H9 (cell line): ENCODE measurements around the gene NPTX1. TPM values are rescaled to one million over a fixed set of nuclear protein-coding genes. Genes with fewer than 3 reads are reported as not detected.

ENCODE experiments used
- DNase-seq: peaks from one replicate; pipeline ENCODE4 v3.0.0-alpha.2; 2017
- H2AFZ ChIP-seq: one replicate; pipeline ENCODE4 v1.6.1; 2013; ENCODE audit warnings: mild to moderate bottlenecking, low read length, control low read depth, moderate library complexity
- H2AK5ac ChIP-seq: 2 replicates; pipeline ENCODE4 v1.6.1; 2013; ENCODE audit warnings: low read length, control low read depth, mixed read lengths; ENCODE audit not compliant: insufficient read length
- H2BK120ac ChIP-seq: one replicate; pipeline ENCODE4 v1.6.1; 2013; ENCODE audit warnings: low read depth, mild to moderate bottlenecking, low read length, control low read depth, inconsistent platforms; ENCODE audit not compliant: poor library complexity, severe bottlenecking
- H2BK12ac ChIP-seq: 2 replicates; pipeline ENCODE4 v1.6.1; 2013; ENCODE audit warnings: low read length, control low read depth, mixed read lengths, low read depth; ENCODE audit not compliant: insufficient read length
- H2BK15ac ChIP-seq: 2 replicates; pipeline ENCODE4 v1.6.1; 2013; ENCODE audit warnings: low read depth, low read length, control low read depth
- H2BK20ac ChIP-seq: one replicate; pipeline ENCODE4 v1.6.1; 2013; ENCODE audit warnings: low read depth, mild to moderate bottlenecking, low read length, control low read depth, inconsistent platforms; ENCODE audit not compliant: poor library complexity, severe bottlenecking
- H2BK5ac ChIP-seq: 2 replicates; pipeline ENCODE4 v1.6.1; 2013; ENCODE audit warnings: low read length, control low read depth, mixed read lengths; ENCODE audit not compliant: insufficient read length
- H3K14ac ChIP-seq: 2 replicates; pipeline ENCODE4 v1.6.1; 2013; ENCODE audit warnings: low read length, control low read depth; ENCODE audit not compliant: insufficient read depth
- H3K18ac ChIP-seq: 2 replicates; pipeline ENCODE4 v1.6.1; 2013; ENCODE audit warnings: low read depth, mild to moderate bottlenecking, mixed read lengths, low read length, control low read depth; ENCODE audit not compliant: insufficient read length
- H3K23ac ChIP-seq: 2 replicates; pipeline ENCODE4 v1.6.1; 2013; ENCODE audit warnings: low read length, control low read depth, mixed read lengths, low read depth; ENCODE audit not compliant: insufficient read length
- H3K23me2 ChIP-seq: 2 replicates; pipeline ENCODE4 v1.6.1; 2013; ENCODE audit warnings: low read depth, mild to moderate bottlenecking, mixed read lengths, low read length, control low read depth; ENCODE audit not compliant: insufficient read length, poor library complexity, severe bottlenecking
- H3K27ac ChIP-seq: 2 replicates; pipeline ENCODE4 v1.5.1; 2013; ENCODE audit warnings: low read length, control low read depth, mixed read lengths, low read depth; ENCODE audit not compliant: insufficient read length
- H3K27me3 ChIP-seq: 2 replicates; pipeline ENCODE4 v1.6.1; 2013; ENCODE audit warnings: low read length, control low read depth, inconsistent platforms; ENCODE audit not compliant: insufficient read depth
- H3K4ac ChIP-seq: 2 replicates; pipeline ENCODE4 v1.6.1; 2013; ENCODE audit warnings: low read depth, mild to moderate bottlenecking, control low read depth, inconsistent platforms, low read length, moderate library complexity
- H3K4me1 ChIP-seq: 2 replicates; pipeline ENCODE4 v1.6.1; 2013; ENCODE audit warnings: low read length, control low read depth, inconsistent platforms; ENCODE audit not compliant: insufficient read depth
- H3K4me2 ChIP-seq: 2 replicates; pipeline ENCODE4 v1.6.1; 2013; ENCODE audit warnings: low read length, control low read depth, mixed read lengths; ENCODE audit not compliant: insufficient read length, insufficient read depth
- H3K56ac ChIP-seq: 2 replicates; pipeline ENCODE4 v1.6.1; 2013; ENCODE audit warnings: low read depth, mild to moderate bottlenecking, mixed read lengths, low read length, control low read depth; ENCODE audit not compliant: insufficient read length
- H3K79me1 ChIP-seq: 2 replicates; pipeline ENCODE4 v1.6.1; 2013; ENCODE audit warnings: low read depth, mild to moderate bottlenecking, moderate library complexity, low read length, control low read depth, inconsistent platforms; ENCODE audit not compliant: insufficient read depth, poor library complexity, severe bottlenecking
- H3K79me2 ChIP-seq: 2 replicates; pipeline ENCODE4 v1.6.1; 2013; ENCODE audit warnings: low read length, control low read depth, inconsistent platforms; ENCODE audit not compliant: insufficient read depth
- H3K9ac ChIP-seq: 2 replicates; pipeline ENCODE4 v1.6.1; 2013; ENCODE audit warnings: low read length, control low read depth, mixed read lengths; ENCODE audit not compliant: insufficient read length; ENCODE audit errors: extremely low read depth
- H3K9me3 ChIP-seq: one replicate; pipeline ENCODE4 v1.6.1; 2013; ENCODE audit warnings: low read depth, low read length, inconsistent platforms; ENCODE audit not compliant: control insufficient read depth
- H3T11ph ChIP-seq: one replicate; pipeline ENCODE4 v1.6.1; 2013; ENCODE audit warnings: mild to moderate bottlenecking, low read length, control low read depth, inconsistent platforms
- H4K20me1 ChIP-seq: one replicate; pipeline ENCODE4 v1.6.1; 2013; ENCODE audit not compliant: control insufficient read depth, insufficient read length, insufficient read depth
- H4K5ac ChIP-seq: 2 replicates; pipeline ENCODE4 v1.6.1; 2013; ENCODE audit warnings: low read depth, mild to moderate bottlenecking, mixed read lengths, low read length, control low read depth; ENCODE audit not compliant: insufficient read length
- H4K8ac ChIP-seq: replicated peaks from 2 replicates; pipeline ENCODE4 v1.6.1; 2013; ENCODE audit warnings: low read length, control low read depth, mixed read lengths, low read depth; ENCODE audit not compliant: insufficient read length
- H4K91ac ChIP-seq: 2 replicates; pipeline ENCODE4 v1.6.1; 2013; ENCODE audit warnings: low read depth, mild to moderate bottlenecking, moderate library complexity, mixed read lengths, low read length, control low read depth; ENCODE audit not compliant: insufficient read length
- H3K27ac Mint-ChIP-seq, 3 experiments: 2 replicates in 2 of 3; 3 replicates in 1 of 3; pipeline ENCODE4 v1.8.0; 2020 to 2021; ENCODE audit warnings: mixed read lengths in 3 of 3, mild to moderate bottlenecking in 1 of 3, moderate library complexity in 1 of 3
- H3K27me3 Mint-ChIP-seq: 2 replicates; pipeline ENCODE4 v1.8.0; 2021; ENCODE audit warnings: low read depth, mild to moderate bottlenecking, moderate library complexity, mixed read lengths
- H3K36me3 Mint-ChIP-seq, 3 experiments: 2 replicates in 2 of 3; 3 replicates in 1 of 3; pipeline ENCODE4 v1.8.0; 2020 to 2021; ENCODE audit warnings: low read depth in 3 of 3, mixed read lengths in 3 of 3; ENCODE audit not compliant: insufficient read depth in 1 of 3
- H3K4me1 Mint-ChIP-seq, 2 experiments: 2 replicates each; pipeline ENCODE4 v1.8.0; 2020; ENCODE audit warnings: mixed read lengths in 2 of 2
- H3K4me3 Mint-ChIP-seq, 2 experiments: 2 replicates in 1 of 2; 3 replicates in 1 of 2; pipeline ENCODE4 v1.8.0; 2020 to 2021; ENCODE audit warnings: mild to moderate bottlenecking in 2 of 2, mixed read lengths in 2 of 2, moderate library complexity in 1 of 2
- H3K9me3 Mint-ChIP-seq, 2 experiments: 2 replicates in 1 of 2; 3 replicates in 1 of 2; pipeline ENCODE4 v1.8.0; 2020; ENCODE audit warnings: mild to moderate bottlenecking in 2 of 2, mixed read lengths in 2 of 2, moderate library complexity in 1 of 2
- WGBS: extraction: QIAGEN DNeasy Blood & Tissue Kit; methylation state at CpG from one replicate; pipeline ENCODE4 v1.1.7; 2013; ENCODE audit warnings: missing lambda C conversion rate, low lambda C conversion rate, mixed read lengths; ENCODE audit not compliant: insufficient read length; ENCODE audit errors: extremely low coverage; 5-methylcytosine and 5-hydroxymethylcytosine counted together
- total RNA-seq: library from RNA; stranded (reverse); gene quantifications from 2 replicates; pipeline ENCODE4 v1.2.1, GENCODE V29; 2021
- TF ChIP-seq, protein P1 (sequence below): fragments of 200-600 bp; sonication (generic); conservative IDR thresholded peaks from 3 replicates; pipeline ENCODE4 v1.8.0; 2021; ENCODE audit warnings: antibody characterized with exemption, mild to moderate bottlenecking

Gene NPTX1
- total RNA-seq, 1 experiment from 2014 or later: 20.5 TPM

DNA sequence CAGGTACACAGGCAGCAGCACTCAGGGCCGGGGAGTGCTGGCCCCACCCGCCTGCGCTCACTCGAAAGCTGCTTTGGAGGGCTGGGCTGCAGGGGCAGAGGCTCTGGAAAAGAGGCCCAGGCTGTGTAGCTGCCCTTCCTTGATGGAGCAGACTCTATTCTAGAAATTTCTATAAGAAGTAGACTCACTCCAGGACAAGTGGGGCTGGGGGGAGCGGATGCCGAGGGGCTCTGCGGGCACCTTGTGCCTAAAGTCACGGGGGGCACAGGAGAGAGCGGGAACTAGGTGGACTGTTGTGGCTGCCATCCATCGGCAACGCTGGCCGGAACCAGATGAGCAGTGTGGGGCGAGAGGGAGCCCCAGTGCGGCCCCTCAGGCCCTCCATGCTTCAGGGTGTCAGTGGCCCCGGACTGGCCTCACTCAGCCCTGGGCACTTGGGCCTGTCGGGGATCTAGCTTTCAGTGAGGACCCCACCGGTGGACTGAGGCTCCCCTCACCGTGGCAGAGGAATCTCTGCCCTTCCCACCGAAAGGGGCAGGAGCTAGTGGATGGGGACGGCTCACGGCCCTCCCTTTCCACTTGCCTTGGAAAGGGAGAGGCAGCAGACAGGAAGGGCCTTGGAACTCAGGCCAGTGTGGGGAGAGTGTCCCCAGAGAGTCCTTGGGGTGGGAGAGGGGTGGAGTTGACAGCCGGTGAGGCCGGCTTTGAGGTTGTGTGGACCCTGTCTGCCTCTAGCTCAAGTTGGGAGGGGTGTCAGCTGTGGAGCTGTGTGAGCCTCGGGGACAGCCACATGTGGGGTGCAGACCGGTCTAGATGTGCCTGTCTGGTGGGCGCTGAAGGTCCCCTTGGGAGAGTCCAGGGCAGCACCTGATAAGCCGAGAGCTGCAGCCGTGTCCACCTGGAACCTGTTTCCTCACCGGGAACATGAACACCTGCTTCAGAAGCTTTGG lies 44.9 kb downstream of the NPTX1 start:
- Histone ChIP-seq H2AK5ac (no peak overlapping the region), H2BK15ac (no peak overlapping the region), H3K4ac (no peak overlapping the region), H3K79me1 (no peaks in the 10 kb centered on the region), H2BK12ac (no peak overlapping the region), H3K9ac (no peak overlapping the region), H2AFZ (no peak overlapping the region), H4K8ac (no peak overlapping the region), H3K9me3 (no peaks in the 10 kb centered on the region), H3K79me2 (no peaks in the 10 kb centered on the region), H3K56ac (no peak overlapping the region), H2BK5ac (no peak overlapping the region), H4K5ac (no peak overlapping the region), H2BK20ac (no peak overlapping the region), H4K91ac (no peak overlapping the region), H3K4me2 (no peak overlapping the region), H3K23me2 (no peaks in the 10 kb centered on the region), H4K20me1 (no peaks in the 10 kb centered on the region), H3K27me3 (no peaks in the 10 kb centered on the region), H3K4me1 (no peaks in the 10 kb centered on the region), H3K18ac (no peak overlapping the region), H3K23ac (no peak overlapping the region), H3K27ac (no peak overlapping the region), H2BK120ac (no peak overlapping the region), H3T11ph (no peak overlapping the region), H3K14ac (no peak overlapping the region)
- Mint-ChIP-seq H3K36me3 (no peaks in the 10 kb centered on the region), H3K9me3 (peaks cover 0 to 3% of the 10 kb centered on the region in 2 experiments; a peak in 1 of 5 replicates), H3K27ac (no peak overlapping the region; a peak in 1 of 7 replicates), H3K27me3 (peaks cover 22% of the 10 kb centered on the region), H3K4me3 (no peak overlapping the region), H3K4me1 (peaks cover 4 to 10% of the 10 kb centered on the region in 2 experiments)
- TF ChIP-seq, protein P1, sequence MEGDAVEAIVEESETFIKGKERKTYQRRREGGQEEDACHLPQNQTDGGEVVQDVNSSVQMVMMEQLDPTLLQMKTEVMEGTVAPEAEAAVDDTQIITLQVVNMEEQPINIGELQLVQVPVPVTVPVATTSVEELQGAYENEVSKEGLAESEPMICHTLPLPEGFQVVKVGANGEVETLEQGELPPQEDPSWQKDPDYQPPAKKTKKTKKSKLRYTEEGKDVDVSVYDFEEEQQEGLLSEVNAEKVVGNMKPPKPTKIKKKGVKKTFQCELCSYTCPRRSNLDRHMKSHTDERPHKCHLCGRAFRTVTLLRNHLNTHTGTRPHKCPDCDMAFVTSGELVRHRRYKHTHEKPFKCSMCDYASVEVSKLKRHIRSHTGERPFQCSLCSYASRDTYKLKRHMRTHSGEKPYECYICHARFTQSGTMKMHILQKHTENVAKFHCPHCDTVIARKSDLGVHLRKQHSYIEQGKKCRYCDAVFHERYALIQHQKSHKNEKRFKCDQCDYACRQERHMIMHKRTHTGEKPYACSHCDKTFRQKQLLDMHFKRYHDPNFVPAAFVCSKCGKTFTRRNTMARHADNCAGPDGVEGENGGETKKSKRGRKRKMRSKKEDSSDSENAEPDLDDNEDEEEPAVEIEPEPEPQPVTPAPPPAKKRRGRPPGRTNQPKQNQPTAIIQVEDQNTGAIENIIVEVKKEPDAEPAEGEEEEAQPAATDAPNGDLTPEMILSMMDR: no peak
- DNase-seq: no peak
- no CpG with 5 or more reads among the region's 29 CpGs for WGBS
